ENCODE measurements around the gene CHRM4.

DNA sequence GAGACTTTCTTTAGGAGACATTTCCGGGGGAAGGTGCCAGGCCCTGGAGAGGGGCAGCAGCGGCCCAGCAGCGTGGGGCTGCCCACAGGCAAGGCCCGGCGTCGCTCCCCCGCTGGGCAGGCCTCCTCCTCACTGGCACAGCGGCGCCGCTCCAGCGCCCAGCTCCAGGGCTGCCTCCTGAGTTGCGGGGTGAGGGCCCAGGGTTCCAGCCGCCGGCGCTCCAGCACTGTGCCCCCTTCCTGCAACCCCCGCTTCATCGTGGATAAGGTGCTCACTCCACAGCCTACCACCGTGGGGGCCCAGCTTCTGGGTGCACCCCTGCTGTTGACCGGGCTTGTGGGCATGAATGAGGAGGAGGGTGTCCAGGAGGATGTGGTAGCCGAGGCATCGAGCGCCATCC, 25.3 kb downstream of the CHRM4 start:
- TF ChIP-seq, protein P1, sequence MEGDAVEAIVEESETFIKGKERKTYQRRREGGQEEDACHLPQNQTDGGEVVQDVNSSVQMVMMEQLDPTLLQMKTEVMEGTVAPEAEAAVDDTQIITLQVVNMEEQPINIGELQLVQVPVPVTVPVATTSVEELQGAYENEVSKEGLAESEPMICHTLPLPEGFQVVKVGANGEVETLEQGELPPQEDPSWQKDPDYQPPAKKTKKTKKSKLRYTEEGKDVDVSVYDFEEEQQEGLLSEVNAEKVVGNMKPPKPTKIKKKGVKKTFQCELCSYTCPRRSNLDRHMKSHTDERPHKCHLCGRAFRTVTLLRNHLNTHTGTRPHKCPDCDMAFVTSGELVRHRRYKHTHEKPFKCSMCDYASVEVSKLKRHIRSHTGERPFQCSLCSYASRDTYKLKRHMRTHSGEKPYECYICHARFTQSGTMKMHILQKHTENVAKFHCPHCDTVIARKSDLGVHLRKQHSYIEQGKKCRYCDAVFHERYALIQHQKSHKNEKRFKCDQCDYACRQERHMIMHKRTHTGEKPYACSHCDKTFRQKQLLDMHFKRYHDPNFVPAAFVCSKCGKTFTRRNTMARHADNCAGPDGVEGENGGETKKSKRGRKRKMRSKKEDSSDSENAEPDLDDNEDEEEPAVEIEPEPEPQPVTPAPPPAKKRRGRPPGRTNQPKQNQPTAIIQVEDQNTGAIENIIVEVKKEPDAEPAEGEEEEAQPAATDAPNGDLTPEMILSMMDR (IDR thresholded peaks at IDR 0.05), result no peak
- no peak for TF ChIP-seq POLR2A (IDR thresholded peaks at IDR 0.05)
